Neural cell (in vitro differentiated cells): ENCODE data around the gene EID1. TPM values are rescaled to one million over a fixed set of nuclear protein-coding genes. Genes with fewer than 3 reads are reported as not detected.

ENCODE experiments used
- H2AFZ ChIP-seq: fragments of 200-600, 300-800 bp; sonication (generic), shearing (Covaris generic); 2 replicates; pipeline ENCODE4 v1.6.0; 2014; ENCODE audit warnings: low read depth, mild to moderate bottlenecking, antibody characterized with exemption, low read length, moderate library complexity
- H3F3A ChIP-seq: fragments of 200-600 bp; shearing (Covaris generic); 2 replicates; pipeline ENCODE4 v1.6.1; 2016; ENCODE audit warnings: mild to moderate bottlenecking, moderate library complexity, mixed read lengths, antibody characterized with exemption, low read length; ENCODE audit not compliant: insufficient read depth, poor library complexity, severe bottlenecking
- H3K27ac ChIP-seq: fragments of 200-600, 300-800 bp; sonication (generic), shearing (Covaris generic); 2 replicates; pipeline ENCODE4 v1.5.1; 2014; ENCODE audit warnings: mild to moderate bottlenecking, low read length, moderate library complexity
- H3K27me3 ChIP-seq: fragments of 300-800, 200-600 bp; sonication (generic), shearing (Covaris generic); 2 replicates; pipeline ENCODE4 v1.6.0; 2014; ENCODE audit warnings: mild to moderate bottlenecking, low read depth, low read length, moderate library complexity; ENCODE audit not compliant: insufficient read depth
- H3K36me3 ChIP-seq: fragments of 300-800, 200-600 bp; sonication (generic), shearing (Covaris generic); 2 replicates; pipeline ENCODE4 v1.5.1; 2014; ENCODE audit warnings: mild to moderate bottlenecking, antibody characterized with exemption, low read length, moderate library complexity; ENCODE audit not compliant: insufficient read depth
- H3K4me2 ChIP-seq: fragments of 300-800, 200-600 bp; sonication (generic), shearing (Covaris generic); 2 replicates; pipeline ENCODE4 v1.6.0; 2014; ENCODE audit warnings: mild to moderate bottlenecking, low read length
- H3K4me3 ChIP-seq: fragments of 300-800, 200-600 bp; sonication (generic), shearing (Covaris generic); 2 replicates; pipeline ENCODE4 v1.5.1; 2014; ENCODE audit warnings: mild to moderate bottlenecking, low read length, moderate library complexity
- H3K79me2 ChIP-seq: fragments of 200-600 bp; shearing (Covaris generic); replicated peaks from 2 replicates; pipeline ENCODE4 v1.6.0; 2014; ENCODE audit warnings: mild to moderate bottlenecking, low read length, moderate library complexity; ENCODE audit not compliant: insufficient read depth
- H3K9ac ChIP-seq: fragments of 300-800, 200-600 bp; sonication (generic), shearing (Covaris generic); 2 replicates; pipeline ENCODE4 v1.6.1; 2016; ENCODE audit warnings: mild to moderate bottlenecking, low read length, mixed read lengths
- H3K9me2 ChIP-seq: fragments of 200-600 bp; shearing (Covaris generic); 2 replicates; pipeline ENCODE4 v1.6.1; 2016; ENCODE audit warnings: mild to moderate bottlenecking, low read length, mixed read lengths; ENCODE audit not compliant: insufficient read depth
- H3K9me3 ChIP-seq: fragments of 200-600, 300-800 bp; sonication (generic), shearing (Covaris generic); 2 replicates; pipeline ENCODE4 v1.6.1; 2016; ENCODE audit warnings: mild to moderate bottlenecking, mixed run types, low read length, moderate library complexity, mixed read lengths
- H4K20me1 ChIP-seq: fragments of 200-600 bp; shearing (Covaris generic); 2 replicates; pipeline ENCODE4 v1.6.1; 2016; ENCODE audit warnings: mild to moderate bottlenecking, mixed run types; ENCODE audit not compliant: insufficient read depth
- EP300 ChIP-seq: fragments of 450-650 bp; conservative IDR thresholded peaks from 2 replicates; pipeline ENCODE4 v1.6.1; 2014; ENCODE audit warnings: antibody characterized with exemption, mild to moderate bottlenecking, moderate library complexity; ENCODE audit not compliant: poor library complexity, severe bottlenecking
- EZH2 ChIP-seq: fragments of 200-600, 300-800 bp; shearing (Covaris generic), sonication (generic); IDR thresholded peaks from 2 replicates; pipeline ENCODE4 v1.6.1; 2014; ENCODE audit warnings: antibody characterized with exemption, low read length, borderline replicate concordance, mild to moderate bottlenecking; ENCODE audit not compliant: insufficient read depth, poor library complexity, severe bottlenecking
- MXI1 ChIP-seq: fragments of 450-650 bp; conservative IDR thresholded peaks from 2 replicates; pipeline ENCODE4 v1.6.1; 2014; ENCODE audit warnings: antibody characterized with exemption, mild to moderate bottlenecking; ENCODE audit not compliant: poor library complexity, severe bottlenecking
- POLR2AphosphoS5 ChIP-seq: IDR thresholded peaks from 2 replicates; pipeline ENCODE4 v1.6.1; 2012
- RAD21 ChIP-seq: fragments of 450-650 bp; conservative IDR thresholded peaks from 2 replicates; pipeline ENCODE4 v1.6.1; 2014; ENCODE audit warnings: antibody characterized with exemption, mild to moderate bottlenecking, moderate library complexity
- SMC3 ChIP-seq: fragments of 450-650 bp; conservative IDR thresholded peaks from 2 replicates; pipeline ENCODE4 v1.6.1; 2014; ENCODE audit warnings: antibody characterized with exemption, mild to moderate bottlenecking, moderate library complexity; ENCODE audit not compliant: poor library complexity
- TAF1 ChIP-seq: IDR thresholded peaks from 2 replicates; pipeline ENCODE4 v1.6.1; 2012; ENCODE audit warnings: low read depth
- polyA plus RNA-seq: library from polyadenylated mRNA; depleted of rRNA; stranded (reverse); fragments of >200 nt; gene quantifications from 2 replicates; pipeline ENCODE4 v1.2.3, GENCODE V29; 2014
- TF ChIP-seq, protein P1 (sequence below): fragments of 450-650 bp; IDR thresholded peaks from 2 replicates; pipeline ENCODE4 v1.5.1; 2014; ENCODE audit warnings: antibody characterized with exemption, mild to moderate bottlenecking, moderate library complexity; ENCODE audit not compliant: poor library complexity, severe bottlenecking
- TF ChIP-seq, protein P2 (sequence below): IDR thresholded peaks from 2 replicates; pipeline ENCODE4 v1.6.1; 2012; ENCODE audit warnings: borderline replicate concordance

Gene EID1
- polyA plus RNA-seq, 1 donor from 2014 or later: 530 TPM

GRCh38 chr15:48866141-48866563 is 11.8 kb upstream of the EID1 start:
- no peak overlapping the region for H2AFZ ChIP-seq
- no peaks in the 10 kb centered on the region for H3K9me2 ChIP-seq
- no peak for TF ChIP-seq POLR2AphosphoS5
- TF ChIP-seq SMC3: no peak
- TF ChIP-seq, protein P1, sequence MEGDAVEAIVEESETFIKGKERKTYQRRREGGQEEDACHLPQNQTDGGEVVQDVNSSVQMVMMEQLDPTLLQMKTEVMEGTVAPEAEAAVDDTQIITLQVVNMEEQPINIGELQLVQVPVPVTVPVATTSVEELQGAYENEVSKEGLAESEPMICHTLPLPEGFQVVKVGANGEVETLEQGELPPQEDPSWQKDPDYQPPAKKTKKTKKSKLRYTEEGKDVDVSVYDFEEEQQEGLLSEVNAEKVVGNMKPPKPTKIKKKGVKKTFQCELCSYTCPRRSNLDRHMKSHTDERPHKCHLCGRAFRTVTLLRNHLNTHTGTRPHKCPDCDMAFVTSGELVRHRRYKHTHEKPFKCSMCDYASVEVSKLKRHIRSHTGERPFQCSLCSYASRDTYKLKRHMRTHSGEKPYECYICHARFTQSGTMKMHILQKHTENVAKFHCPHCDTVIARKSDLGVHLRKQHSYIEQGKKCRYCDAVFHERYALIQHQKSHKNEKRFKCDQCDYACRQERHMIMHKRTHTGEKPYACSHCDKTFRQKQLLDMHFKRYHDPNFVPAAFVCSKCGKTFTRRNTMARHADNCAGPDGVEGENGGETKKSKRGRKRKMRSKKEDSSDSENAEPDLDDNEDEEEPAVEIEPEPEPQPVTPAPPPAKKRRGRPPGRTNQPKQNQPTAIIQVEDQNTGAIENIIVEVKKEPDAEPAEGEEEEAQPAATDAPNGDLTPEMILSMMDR: no peak
- no peak for TF ChIP-seq EZH2
- TF ChIP-seq RAD21: no peak
- TF ChIP-seq, protein P2, sequence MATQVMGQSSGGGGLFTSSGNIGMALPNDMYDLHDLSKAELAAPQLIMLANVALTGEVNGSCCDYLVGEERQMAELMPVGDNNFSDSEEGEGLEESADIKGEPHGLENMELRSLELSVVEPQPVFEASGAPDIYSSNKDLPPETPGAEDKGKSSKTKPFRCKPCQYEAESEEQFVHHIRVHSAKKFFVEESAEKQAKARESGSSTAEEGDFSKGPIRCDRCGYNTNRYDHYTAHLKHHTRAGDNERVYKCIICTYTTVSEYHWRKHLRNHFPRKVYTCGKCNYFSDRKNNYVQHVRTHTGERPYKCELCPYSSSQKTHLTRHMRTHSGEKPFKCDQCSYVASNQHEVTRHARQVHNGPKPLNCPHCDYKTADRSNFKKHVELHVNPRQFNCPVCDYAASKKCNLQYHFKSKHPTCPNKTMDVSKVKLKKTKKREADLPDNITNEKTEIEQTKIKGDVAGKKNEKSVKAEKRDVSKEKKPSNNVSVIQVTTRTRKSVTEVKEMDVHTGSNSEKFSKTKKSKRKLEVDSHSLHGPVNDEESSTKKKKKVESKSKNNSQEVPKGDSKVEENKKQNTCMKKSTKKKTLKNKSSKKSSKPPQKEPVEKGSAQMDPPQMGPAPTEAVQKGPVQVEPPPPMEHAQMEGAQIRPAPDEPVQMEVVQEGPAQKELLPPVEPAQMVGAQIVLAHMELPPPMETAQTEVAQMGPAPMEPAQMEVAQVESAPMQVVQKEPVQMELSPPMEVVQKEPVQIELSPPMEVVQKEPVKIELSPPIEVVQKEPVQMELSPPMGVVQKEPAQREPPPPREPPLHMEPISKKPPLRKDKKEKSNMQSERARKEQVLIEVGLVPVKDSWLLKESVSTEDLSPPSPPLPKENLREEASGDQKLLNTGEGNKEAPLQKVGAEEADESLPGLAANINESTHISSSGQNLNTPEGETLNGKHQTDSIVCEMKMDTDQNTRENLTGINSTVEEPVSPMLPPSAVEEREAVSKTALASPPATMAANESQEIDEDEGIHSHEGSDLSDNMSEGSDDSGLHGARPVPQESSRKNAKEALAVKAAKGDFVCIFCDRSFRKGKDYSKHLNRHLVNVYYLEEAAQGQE: no peak
- TF ChIP-seq TAF1: no peak
- no peak for TF ChIP-seq EP300
- TF ChIP-seq MXI1: no peak
- no peak overlapping the region for H3K4me2 ChIP-seq
- H3K9ac ChIP-seq: no peak overlapping the region
- no peaks in the 10 kb centered on the region for H4K20me1 ChIP-seq
- no peaks in the 10 kb centered on the region for H3F3A ChIP-seq
- no peaks in the 10 kb centered on the region for H3K36me3 ChIP-seq
- no peaks in the 10 kb centered on the region for H3K9me3 ChIP-seq
- H3K27me3 ChIP-seq: no peaks in the 10 kb centered on the region
- H3K79me2 ChIP-seq: no peaks in the 10 kb centered on the region
- H3K4me3 ChIP-seq: no peak overlapping the region
- no peak overlapping the region for H3K27ac ChIP-seq

GRCh38 chr15:48868023-48868422 is 9.9 kb upstream of the EID1 start:
- no peak overlapping the region for H3K4me2 ChIP-seq

More at GRCh38 chr15:48868023-48868422, 9.9 kb upstream of the EID1 start:
- no peak for TF ChIP-seq TAF1
- TF ChIP-seq, protein P2: no peak
- TF ChIP-seq POLR2AphosphoS5: no peak
- no peak for TF ChIP-seq EZH2
- TF ChIP-seq EP300: no peak
- TF ChIP-seq MXI1: no peak
- TF ChIP-seq, protein P1: no peak
- no peak for TF ChIP-seq RAD21
- no peak for TF ChIP-seq SMC3
- no peak overlapping the region for H2AFZ ChIP-seq
- H3K4me3 ChIP-seq: no peak overlapping the region
- H3K36me3 ChIP-seq: no peaks in the 10 kb centered on the region
- H3K79me2 ChIP-seq: no peaks in the 10 kb centered on the region
- no peaks in the 10 kb centered on the region for H4K20me1 ChIP-seq
- no peaks in the 10 kb centered on the region for H3K9me3 ChIP-seq
- H3F3A ChIP-seq: no peaks in the 10 kb centered on the region
- no peak overlapping the region for H3K27ac ChIP-seq
- no peaks in the 10 kb centered on the region for H3K9me2 ChIP-seq
- H3K9ac ChIP-seq: no peak overlapping the region
- H3K27me3 ChIP-seq: no peaks in the 10 kb centered on the region
